GM12878 (cell line): ENCODE measurements around the gene ZNF423. TPM values are rescaled to one million over a fixed set of nuclear protein-coding genes. Genes with fewer than 3 reads are reported as not detected.

ENCODE experiments used
- ATAC-seq: fragments of 200-7000 bp; cut with Tn5 transposase; 3 replicates; pipeline ENCODE4 v1.9.1; 2020; ENCODE audit warnings: mild to moderate bottlenecking, moderate library complexity
- BruUV-seq: library from RNA; stranded (reverse); fragments of 400-500 nt; replicated peaks from 2 replicates; lab custom pipeline; 2021; lab: Mats Ljungman, UMichigan
- CTCF ChIA-PET: fragments of 300-600 bp; sonication (Branson Sonifier 250); formaldehyde crosslinking; extraction: SDS; loops from one replicate; lab custom pipeline; 2021; ENCODE audit warnings: inconsistent platforms; lab: Yijun Ruan, JAX
- POLR2A ChIA-PET: fragments of 350-600 bp; formaldehyde crosslinking; extraction: SDS; loops from one replicate; lab custom pipeline; 2021; ENCODE audit warnings: inconsistent platforms; lab: Charles Lee
- RAD21 ChIA-PET: fragments of 300-600 bp; sonication (Branson Sonifier 250); formaldehyde crosslinking; loops from one replicate; lab custom pipeline; 2023; ENCODE audit warnings: antibody characterized with exemption; ENCODE audit not compliant: unreplicated experiment; lab: Charles Lee
- SMC1A ChIA-PET: fragments of 300-600 bp; sonication (Branson Sonifier 250); formaldehyde crosslinking; loops from one replicate; lab custom pipeline; 2023; ENCODE audit not compliant: unreplicated experiment, uncharacterized antibody; lab: Charles Lee
- DNase-seq: peaks from one replicate; pipeline ENCODE4 v3.0.0-alpha.2; 2011; ENCODE audit warnings: low read depth, low spot score
- FAIRE-seq: peaks from 3 replicates; lab custom pipeline; 2011; peaks lifted over from hg19 to GRCh38; lab: Jason Lieb, UNC
- H2AFZ ChIP-seq: 2 replicates; pipeline ENCODE4 v1.6.0; 2011; ENCODE audit warnings: low read depth, low read length, control low read depth; ENCODE audit not compliant: control insufficient read depth
- H3K27ac ChIP-seq: 2 replicates; pipeline ENCODE4 v1.5.1; 2011; ENCODE audit warnings: control low read depth; ENCODE audit not compliant: control insufficient read depth, insufficient read depth
- H3K27me3 ChIP-seq, 2 experiments: replicated peaks in 1 of 2; 2 replicates each; pipeline versions ENCODE4 v1.6.0 to v1.6.1; 2011; ENCODE audit warnings: low read length in 1 of 2; ENCODE audit not compliant: control insufficient read depth in 2 of 2, insufficient read depth in 2 of 2
- H3K36me3 ChIP-seq, 2 experiments: 2 replicates each; pipeline ENCODE4 v1.5.1; 2011; ENCODE audit warnings: low read length in 1 of 2; ENCODE audit not compliant: control insufficient read depth in 2 of 2, insufficient read depth in 2 of 2
- H3K4me1 ChIP-seq: 2 replicates; pipeline ENCODE4 v1.6.1; 2011; ENCODE audit warnings: mild to moderate bottlenecking, low read length, moderate library complexity, mixed read lengths; ENCODE audit not compliant: control insufficient read depth, insufficient read depth
- H3K4me2 ChIP-seq: 2 replicates; pipeline ENCODE4 v1.6.0; 2011; ENCODE audit warnings: control low read depth; ENCODE audit not compliant: control insufficient read depth, insufficient read depth
- H3K4me3 ChIP-seq: fragments of 200-600 bp; sonication (generic); 2 replicates; pipeline ENCODE4 v1.5.1; 2016
- H3K79me2 ChIP-seq: 2 replicates; pipeline ENCODE4 v1.6.0; 2011; ENCODE audit warnings: low read length; ENCODE audit not compliant: control insufficient read depth, insufficient read depth
- H3K9ac ChIP-seq: 2 replicates; pipeline ENCODE4 v1.8.0; 2011; ENCODE audit warnings: low read length, control low read depth, mixed read lengths; ENCODE audit not compliant: control insufficient read depth, insufficient read depth
- H3K9me3 ChIP-seq: replicated peaks from 3 replicates; pipeline ENCODE4 v1.5.1; 2011; ENCODE audit warnings: mild to moderate bottlenecking, low read length; ENCODE audit not compliant: control insufficient read depth, insufficient read depth
- H4K20me1 ChIP-seq: 2 replicates; pipeline ENCODE4 v1.6.0; 2011; ENCODE audit not compliant: control insufficient read depth, insufficient read depth
- KDM1A ChIP-seq: fragments of 200-600 bp; sonication (generic); IDR thresholded peaks from 2 replicates; pipeline ENCODE4 v1.6.1; 2016; ENCODE audit warnings: borderline replicate concordance
- REST ChIP-seq: IDR thresholded peaks from 2 replicates; pipeline ENCODE4 v1.6.1; 2012; ENCODE audit warnings: mild to moderate bottlenecking, low read depth, low read length
- USF2 ChIP-seq: IDR thresholded peaks from 2 replicates; pipeline ENCODE4 v1.6.1; 2011; ENCODE audit warnings: low read depth, low read length, improper control_type of control experiment, borderline replicate concordance
- WGBS: methylation state at CpG from one replicate; pipeline ENCODE4 v1.1.6; 2016; ENCODE audit warnings: low lambda C conversion rate; ENCODE audit not compliant: insufficient replicate concordance, insufficient coverage; ENCODE audit errors: missing lambda C conversion rate; 5-methylcytosine and 5-hydroxymethylcytosine counted together
- in situ Hi-C: fragments of 300-500 bp; cut with MboI; formaldehyde crosslinking; loops from 9 replicates; pipeline ENCODE4 v1.14.3; 2018; ENCODE audit warnings: mixed read lengths
- intact Hi-C: fragments of 100-400 bp; cut with micrococcal nuclease; formaldehyde crosslinking; loops from one replicate; pipeline ENCODE4 v1.14.2; 2022; ENCODE audit not compliant: unreplicated experiment
- polyA plus RNA-seq, 11 experiments: library from polyadenylated mRNA; depleted of rRNA in 4 of 11; unstranded in 6 of 11; stranded (reverse) in 5 of 11; fragments of >200 nt; fragmentation: Nextera tagmentation in 4 of 11; fragmentation: Illumina TruSeq in 1 of 11; extraction: Ambion mirVana in 4 of 11; extraction: Trizol in 1 of 11; gene quantifications; 1 replicate in 1 of 11; 2 replicates in 10 of 11; pipeline versions ENCODE4 v1.2.1 to v1.2.3, GENCODE V29; 2011 to 2016; ENCODE audit warnings: inconsistent platforms in 2 of 11, missing spikeins in 2 of 11, low read depth in 1 of 11
- total RNA-seq, 4 experiments: library from RNA; depleted of rRNA in 3 of 4; stranded (reverse); fragments of >200 nt in 3 of 4; fragmentation: Illumina TruSeq in 1 of 4; extraction: Trizol in 1 of 4; gene quantifications; 2 replicates each; pipeline versions ENCODE4 v1.2.1 to v1.2.3, GENCODE V29; 2013 to 2021

Gene ZNF423
- total and polyA plus RNA-seq, 10 of the 15 experiments (the other 5 are each of a cell fraction or from before 2014, with no cell fraction given): 0.03 to 0.64 (median 0.10) TPM

- TF ChIP-seq REST (no peak), USF2 (no peak)
Observed at GRCh38 chr16:49767998-49768397, 87.9 kb downstream of the ZNF423 start (continued).

- no peak overlapping the region for H3K4me2 ChIP-seq
- H3K9me3 ChIP-seq: no peaks in the 10 kb centered on the region
- no peak for TF ChIP-seq KDM1A
- TF ChIP-seq, all 136 proteins: peak for 0
- Histone ChIP-seq H3K27ac (no peak overlapping the region), H3K27me3 (no peaks in the 10 kb centered on the region; a peak in 2 of 4 replicates), H2AFZ (no peak overlapping the region), H3K36me3 (no peaks in the 10 kb centered on the region), H3K79me2 (no peaks in the 10 kb centered on the region), H4K20me1 (no peaks in the 10 kb centered on the region), H3K9ac (no peak overlapping the region), H3K4me3 (no peak overlapping the region), H3K4me1 (no peaks in the 10 kb centered on the region)
- CTCF ChIA-PET: no interaction called here
- RAD21 ChIA-PET: no interaction called here
- in situ Hi-C loops (no loop called here), intact Hi-C loops (no loop called here)
- POLR2A ChIA-PET: no interaction called here
- ATAC-seq (no peak), FAIRE-seq (no peak), DNase-seq (no peak)
- BruUV-seq: no TSS peak
- WGBS: 28% methylated on average over 5 of the region's 5 CpGs
- SMC1A ChIA-PET: no interaction called here
Observed at GRCh38 chr16:49767414-49767813, 88.5 kb downstream of the ZNF423 start.
